Measurements from ENCODE around the gene SNX2.

SNX2 gene

GRCh38 chr5:122773619-122774018, 1.3 kb upstream of the SNX2 start:
- DNase-seq, result no peak

- DNase-seq, result no peak
Measured at GRCh38 chr5:122774519-122774860, 390 bp upstream of the SNX2 start.

- DNase-seq, result peak in 1 of 5 experiments; percentile 3
Measured at GRCh38 chr5:122775550-122776542, 966 bp downstream of the SNX2 start.

- no peak for DNase-seq
Measured at GRCh38 chr5:122778157-122778556, 3.3 kb downstream of the SNX2 start.

GRCh38 chr5:122779451-122779850, 4.6 kb downstream of the SNX2 start:
- no peak for DNase-seq

- DNase-seq, result no peak
Measured at GRCh38 chr5:122780296-122780695, 5.4 kb downstream of the SNX2 start.

- no peak for DNase-seq
Measured at GRCh38 chr5:122781465-122781864, 6.6 kb downstream of the SNX2 start.

- DNase-seq, result no peak
Measured at GRCh38 chr5:122785294-122785693, 10.4 kb downstream of the SNX2 start.

GRCh38 chr5:122788371-122788770, 13.5 kb downstream of the SNX2 start:
- DNase-seq, result no peak

- DNase-seq, result no peak
Measured at GRCh38 chr5:122788996-122789395, 14.1 kb downstream of the SNX2 start.

- no peak for DNase-seq
Measured at GRCh38 chr5:122789461-122790171, 14.7 kb downstream of the SNX2 start.

GRCh38 chr5:122790354-122791103, 15.6 kb downstream of the SNX2 start:
- no peak for DNase-seq

- no peak for DNase-seq
Measured at GRCh38 chr5:122805481-122805880, 30.6 kb downstream of the SNX2 start.

GRCh38 chr5:122810405-122810804, 35.5 kb downstream of the SNX2 start:
- no peak for DNase-seq

GRCh38 chr5:122815218-122815767, 40.4 kb downstream of the SNX2 start:
- DNase-seq, result no peak

- DNase-seq, result no peak
Measured at GRCh38 chr5:122816756-122817155, 41.9 kb downstream of the SNX2 start.

GRCh38 chr5:122831984-122832383, 57.1 kb downstream of the SNX2 start:
- no peak for DNase-seq

GRCh38 chr5:122835681-122836080, 60.8 kb downstream of the SNX2 start:
- DNase-seq, result no peak

- DNase-seq, result no peak
Measured at GRCh38 chr5:122836947-122837346, 62.1 kb downstream of the SNX2 start.

- no peak for DNase-seq
Measured at GRCh38 chr5:122839731-122840130, 64.9 kb downstream of the SNX2 start.

- no peak for DNase-seq
Measured at GRCh38 chr5:122842016-122842580, 67.2 kb downstream of the SNX2 start.

- peak in 1 of 5 experiments; percentile 38 for DNase-seq
Measured at GRCh38 chr5:122844136-122844909, 69.4 kb downstream of the SNX2 start.
